ENCODE results near the gene ZNF24.

DNA sequence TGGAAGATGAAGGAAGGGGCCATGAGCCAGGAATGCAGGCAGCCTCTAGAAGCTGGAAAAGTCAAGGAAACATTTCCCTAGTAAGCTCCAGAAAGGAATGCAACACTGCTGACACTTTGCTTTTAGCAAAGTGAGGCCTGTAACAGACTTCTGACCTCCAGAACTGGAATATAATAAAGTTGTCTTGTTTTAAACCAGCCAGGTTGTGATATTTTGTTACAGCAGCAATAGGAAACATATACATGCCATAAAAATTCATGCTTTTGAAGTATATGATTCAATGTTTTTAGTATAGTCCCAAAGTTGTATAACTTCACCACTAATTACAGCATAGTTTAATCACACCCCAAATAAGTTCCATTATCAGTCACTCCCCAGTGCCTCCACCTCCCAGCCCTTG, 48.2 kb upstream of the ZNF24 start:
- TF ChIP-seq, protein P1, sequence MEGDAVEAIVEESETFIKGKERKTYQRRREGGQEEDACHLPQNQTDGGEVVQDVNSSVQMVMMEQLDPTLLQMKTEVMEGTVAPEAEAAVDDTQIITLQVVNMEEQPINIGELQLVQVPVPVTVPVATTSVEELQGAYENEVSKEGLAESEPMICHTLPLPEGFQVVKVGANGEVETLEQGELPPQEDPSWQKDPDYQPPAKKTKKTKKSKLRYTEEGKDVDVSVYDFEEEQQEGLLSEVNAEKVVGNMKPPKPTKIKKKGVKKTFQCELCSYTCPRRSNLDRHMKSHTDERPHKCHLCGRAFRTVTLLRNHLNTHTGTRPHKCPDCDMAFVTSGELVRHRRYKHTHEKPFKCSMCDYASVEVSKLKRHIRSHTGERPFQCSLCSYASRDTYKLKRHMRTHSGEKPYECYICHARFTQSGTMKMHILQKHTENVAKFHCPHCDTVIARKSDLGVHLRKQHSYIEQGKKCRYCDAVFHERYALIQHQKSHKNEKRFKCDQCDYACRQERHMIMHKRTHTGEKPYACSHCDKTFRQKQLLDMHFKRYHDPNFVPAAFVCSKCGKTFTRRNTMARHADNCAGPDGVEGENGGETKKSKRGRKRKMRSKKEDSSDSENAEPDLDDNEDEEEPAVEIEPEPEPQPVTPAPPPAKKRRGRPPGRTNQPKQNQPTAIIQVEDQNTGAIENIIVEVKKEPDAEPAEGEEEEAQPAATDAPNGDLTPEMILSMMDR (IDR thresholded peaks at IDR 0.05), result no peak
- TF ChIP-seq POLR2A (IDR thresholded peaks at IDR 0.05), result no peak
